ENCODE data around the gene HBEGF. TPM values are rescaled to one million over a fixed set of nuclear protein-coding genes. Genes with fewer than 3 reads are reported as not detected.

HBEGF gene
- total RNA-seq, 2 donors from 2014 or later, result 32.2 to 60.7 TPM

GRCh38 chr5:140324617-140325241 is 21.7 kb downstream of the HBEGF start:
- H3K4me1 ChIP-seq, result peaks cover 0 to 58% of the 10 kb centered on the region in 2 donors
- no peaks in the 10 kb centered on the region for H3K36me3 ChIP-seq
- no peaks in the 10 kb centered on the region for H3K9me3 ChIP-seq
- H3K27ac ChIP-seq, result no peak overlapping the region
- DNase-seq (ENCODE audit: low spot score), result no peak
- TF ChIP-seq CTCF (IDR thresholded peaks at IDR 0.05), result no peak
- H3K4me3 ChIP-seq, result no peak overlapping the region
- no peaks in the 10 kb centered on the region for H3K27me3 ChIP-seq

- Histone ChIP-seq H3K27ac (no peak overlapping the region), H3K4me3 (no peak overlapping the region), H3K27me3 (no peaks in the 10 kb centered on the region), H3K9me3 (no peaks in the 10 kb centered on the region), H3K36me3 (no peaks in the 10 kb centered on the region), H3K4me1 (peaks cover 0 to 52% of the 10 kb centered on the region in 2 donors)
- DNase-seq (ENCODE audit: low spot score), result no peak
- no peak for TF ChIP-seq CTCF (IDR thresholded peaks at IDR 0.05)
These were observed 22.3 kb downstream of the HBEGF start for GRCh38 chr5:140324041-140324600.

- H3K9me3 ChIP-seq, result no peaks in the 10 kb centered on the region
- no peaks in the 10 kb centered on the region for H3K27me3 ChIP-seq
- peaks cover 0 to 45% of the 10 kb centered on the region in 2 donors for H3K4me1 ChIP-seq
- H3K27ac ChIP-seq, result peak overlapping the region; percentile 73 to 78
- H3K36me3 ChIP-seq, result no peaks in the 10 kb centered on the region
- H3K4me3 ChIP-seq, result no peak overlapping the region
- no peak for DNase-seq (ENCODE audit: low spot score)
- no peak for TF ChIP-seq CTCF (IDR thresholded peaks at IDR 0.05)
These were observed 23.4 kb downstream of the HBEGF start for GRCh38 chr5:140322751-140323731.

- Histone ChIP-seq H3K4me1 (peaks cover 0 to 39% of the 10 kb centered on the region in 2 donors), H3K9me3 (no peaks in the 10 kb centered on the region), H3K27me3 (no peaks in the 10 kb centered on the region), H3K4me3 (no peak overlapping the region), H3K36me3 (no peaks in the 10 kb centered on the region), H3K27ac (no peak overlapping the region)
- TF ChIP-seq CTCF (IDR thresholded peaks at IDR 0.05), result no peak
- peak; percentile 76 for DNase-seq (ENCODE audit: low spot score)
These were observed 24.6 kb downstream of the HBEGF start for GRCh38 chr5:140321796-140322195.

- peak; percentile 53 for DNase-seq (ENCODE audit: low spot score)
- Histone ChIP-seq H3K27ac (no peak overlapping the region), H3K27me3 (no peaks in the 10 kb centered on the region), H3K36me3 (no peaks in the 10 kb centered on the region), H3K4me1 (peaks cover 0 to 32% of the 10 kb centered on the region in 2 donors), H3K4me3 (no peak overlapping the region), H3K9me3 (no peaks in the 10 kb centered on the region)
- TF ChIP-seq CTCF (IDR thresholded peaks at IDR 0.05), result no peak
These were observed 26.6 kb downstream of the HBEGF start for GRCh38 chr5:140319833-140320232.
